Panc1 (cell line): ENCODE measurements around the gene CA5A. TPM values are rescaled to one million over a fixed set of nuclear protein-coding genes. Genes with fewer than 3 reads are reported as not detected.

Source experiments
- ATAC-seq: fragments of 200-7000 bp; cut with Tn5 transposase; 2 replicates; pipeline ENCODE4 v1.9.1; 2020; ENCODE audit warnings: mild to moderate bottlenecking, moderate library complexity
- BruUV-seq: library from RNA; stranded (reverse); fragments of 400-500 nt; replicated peaks from 2 replicates; lab custom pipeline; 2021; lab: Mats Ljungman, UMichigan
- CTCF ChIA-PET: fragments of 300-600 bp; sonication (Branson Sonifier 250); formaldehyde crosslinking; loops from one replicate; lab custom pipeline; 2022; ENCODE audit warnings: antibody characterized with exemption; lab: Charles Lee
- POLR2A ChIA-PET: fragments of 300-600 bp; sonication (Branson Sonifier 250); formaldehyde crosslinking; loops from one replicate; lab custom pipeline; 2022; ENCODE audit warnings: antibody characterized with exemption; lab: Charles Lee
- DNase-seq: peaks from one replicate; pipeline ENCODE4 v3.0.0-alpha.2; 2010; ENCODE audit warnings: low read depth, low spot score
- H3K27ac ChIP-seq: 2 replicates; pipeline ENCODE4 v1.5.1; 2011; ENCODE audit warnings: mild to moderate bottlenecking, low read length, inconsistent platforms
- H3K27me3 ChIP-seq: fragments of 200-500 bp; sonication (Bioruptor generic); 2 replicates; pipeline ENCODE4 v1.6.0; 2014; ENCODE audit warnings: low read length, inconsistent platforms; ENCODE audit not compliant: control insufficient read depth, insufficient read depth
- H3K36me3 ChIP-seq: fragments of 200-500 bp; sonication (Bioruptor generic); 2 replicates; pipeline ENCODE4 v1.5.1; 2014; ENCODE audit warnings: inconsistent platforms, mild to moderate bottlenecking, low read length, moderate library complexity; ENCODE audit not compliant: control insufficient read depth, insufficient read depth
- H3K4me1 ChIP-seq: 2 replicates; pipeline ENCODE4 v1.5.1; 2011; ENCODE audit warnings: inconsistent platforms, mild to moderate bottlenecking, low read length, moderate library complexity; ENCODE audit not compliant: control insufficient read depth, insufficient read depth
- H3K4me3 ChIP-seq, 2 experiments: 2 replicates each; pipeline ENCODE4 v1.5.1; 2011 to 2012; ENCODE audit warnings: low read depth in 2 of 2, low read length in 2 of 2, mild to moderate bottlenecking in 2 of 2, inconsistent platforms in 1 of 2, moderate library complexity in 1 of 2
- H3K9me3 ChIP-seq: fragments of 200-500 bp; sonication (Bioruptor generic); 2 replicates; pipeline ENCODE4 v1.5.1; 2014; ENCODE audit warnings: low read depth, mild to moderate bottlenecking, inconsistent platforms, low read length, moderate library complexity; ENCODE audit not compliant: control insufficient read depth, insufficient read depth
- POLR2AphosphoS5 ChIP-seq: IDR thresholded peaks from 2 replicates; pipeline ENCODE4 v1.6.1; 2012; ENCODE audit warnings: mild to moderate bottlenecking, low read depth, low read length, moderate library complexity
- REST ChIP-seq, 2 experiments: IDR thresholded peaks; 2 replicates each; pipeline ENCODE4 v1.6.1; 2011 to 2012; ENCODE audit warnings: low read depth in 2 of 2, control low read depth in 1 of 2, low read length in 1 of 2, mild to moderate bottlenecking in 1 of 2, moderate library complexity in 1 of 2; ENCODE audit not compliant: insufficient read depth in 1 of 2
- SIN3A ChIP-seq: IDR thresholded peaks from 2 replicates; pipeline ENCODE4 v1.6.1; 2012; ENCODE audit warnings: low read depth, mild to moderate bottlenecking, low read length, moderate library complexity, borderline replicate concordance; ENCODE audit not compliant: insufficient read depth
- TCF7L2 ChIP-seq: IDR thresholded peaks from 2 replicates; pipeline ENCODE4 v1.6.1; 2011; ENCODE audit warnings: mild to moderate bottlenecking, low read depth, low read length, inconsistent platforms
- in situ Hi-C: cut with HindIII; loops from 2 replicates; pipeline ENCODE4 v1.10.0; 2016; ENCODE audit warnings: low sequenced_read_pairs, low pct_unique_long_range_greater_than_20kb
- intact Hi-C: fragments of 100-400 bp; cut with micrococcal nuclease; formaldehyde crosslinking; loops from one replicate; pipeline ENCODE4 v1.10.0; 2022; ENCODE audit not compliant: unreplicated experiment
- total RNA-seq: library from RNA; stranded (reverse); gene quantifications from one replicate; pipeline ENCODE4 v1.2.1, GENCODE V29; 2021; ENCODE audit not compliant: unreplicated experiment
- TF ChIP-seq, protein P1 (sequence below): fragments of 450-650 bp; IDR thresholded peaks from 2 replicates; pipeline ENCODE4 v1.5.1; 2017; ENCODE audit warnings: mild to moderate bottlenecking

The CA5A gene
- total RNA-seq, 1 experiment from 2014 or later, result not detected

GRCh38 chr16:87966064-87966645 is 29.8 kb upstream of the CA5A start:
- intact Hi-C loops (no loop called here), in situ Hi-C loops (no loop called here)
- no peak overlapping the region; the same call in 1 of the 2 replicates for H3K27ac ChIP-seq
- CTCF ChIA-PET, result no interaction called here
- no TSS peak for BruUV-seq
- no peak overlapping the region for H3K4me3 ChIP-seq
- no peak for TF ChIP-seq POLR2AphosphoS5
- TF ChIP-seq SIN3A, result no peak
- TF ChIP-seq REST (IDR thresholded peaks at IDR 0.05; ENCODE audit: insufficient read depth in 1 of 2, low read depth in 2 of 2, low read length in 1 of 2), result no peak
- no peak for TF ChIP-seq TCF7L2
- TF ChIP-seq, protein P1, sequence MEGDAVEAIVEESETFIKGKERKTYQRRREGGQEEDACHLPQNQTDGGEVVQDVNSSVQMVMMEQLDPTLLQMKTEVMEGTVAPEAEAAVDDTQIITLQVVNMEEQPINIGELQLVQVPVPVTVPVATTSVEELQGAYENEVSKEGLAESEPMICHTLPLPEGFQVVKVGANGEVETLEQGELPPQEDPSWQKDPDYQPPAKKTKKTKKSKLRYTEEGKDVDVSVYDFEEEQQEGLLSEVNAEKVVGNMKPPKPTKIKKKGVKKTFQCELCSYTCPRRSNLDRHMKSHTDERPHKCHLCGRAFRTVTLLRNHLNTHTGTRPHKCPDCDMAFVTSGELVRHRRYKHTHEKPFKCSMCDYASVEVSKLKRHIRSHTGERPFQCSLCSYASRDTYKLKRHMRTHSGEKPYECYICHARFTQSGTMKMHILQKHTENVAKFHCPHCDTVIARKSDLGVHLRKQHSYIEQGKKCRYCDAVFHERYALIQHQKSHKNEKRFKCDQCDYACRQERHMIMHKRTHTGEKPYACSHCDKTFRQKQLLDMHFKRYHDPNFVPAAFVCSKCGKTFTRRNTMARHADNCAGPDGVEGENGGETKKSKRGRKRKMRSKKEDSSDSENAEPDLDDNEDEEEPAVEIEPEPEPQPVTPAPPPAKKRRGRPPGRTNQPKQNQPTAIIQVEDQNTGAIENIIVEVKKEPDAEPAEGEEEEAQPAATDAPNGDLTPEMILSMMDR, result no peak
- no peaks in the 10 kb centered on the region for H3K27me3 ChIP-seq
- no peaks in the 10 kb centered on the region for H3K36me3 ChIP-seq
- H3K9me3 ChIP-seq, result no peaks in the 10 kb centered on the region
- no peak for ATAC-seq
- H3K4me1 ChIP-seq, result peaks cover 13% of the 10 kb centered on the region
- DNase-seq, result no peak
- POLR2A ChIA-PET, result no interaction called here

DNA sequence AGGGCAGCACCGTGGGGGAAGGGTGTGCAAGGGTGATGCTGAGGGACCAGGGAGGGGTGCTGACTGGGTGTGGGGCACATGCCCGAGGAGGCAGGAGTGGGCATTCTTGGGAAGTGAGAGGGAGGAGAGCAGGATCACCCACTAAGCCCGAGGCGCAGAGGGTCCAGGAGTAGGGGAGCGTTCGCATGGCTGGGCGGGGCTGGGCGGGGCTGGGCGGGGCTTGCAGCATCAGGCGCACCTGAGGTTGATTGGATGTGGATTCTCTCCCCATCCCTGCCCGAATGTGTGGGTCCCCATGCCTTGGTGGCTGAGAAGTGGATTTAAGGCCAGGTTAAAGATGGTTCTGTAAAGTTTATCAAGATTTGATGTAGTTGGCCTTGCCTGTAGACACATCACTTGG is 29.1 kb upstream of the CA5A start:
- in situ Hi-C loops, result no loop called here
- H3K4me1 ChIP-seq, result peaks cover 13% of the 10 kb centered on the region

More for the DNA sequence above, 29.1 kb upstream of the CA5A start:
- DNase-seq, result no peak
- no peaks in the 10 kb centered on the region for H3K9me3 ChIP-seq
- no peaks in the 10 kb centered on the region for H3K36me3 ChIP-seq
- no peak overlapping the region for H3K27ac ChIP-seq
- no peak overlapping the region for H3K4me3 ChIP-seq
- ChIA-PET POLR2A (no interaction called here), CTCF (no interaction called here)
- TF ChIP-seq, protein P1, result no peak
- TF ChIP-seq REST (IDR thresholded peaks at IDR 0.05; ENCODE audit: insufficient read depth in 1 of 2, low read depth in 2 of 2, low read length in 1 of 2) (no peak), SIN3A (no peak), POLR2AphosphoS5 (no peak), TCF7L2 (no peak)
- no peak for ATAC-seq
- BruUV-seq, result no TSS peak
- no peaks in the 10 kb centered on the region for H3K27me3 ChIP-seq
- intact Hi-C loops, result no loop called here
